CD4-positive, alpha-beta T cell treated with Interleukin-15 for 4 hours (primary cell): Measurements from ENCODE around the gene NLN.
A peak's percentile ranks its signal among the peaks of the same experiment; 100 is the strongest.
"Not testable (repeated sequence)": the region's sequence is repeated elsewhere in the genome, so short reads cannot be mapped to it uniquely, and the experiment has no call there.

Experiments used
- DNase-seq: peaks from one replicate; pipeline ENCODE4 v3.0.0-alpha.2; 2020; ENCODE audit warnings: low spot score

Gene NLN

GRCh38 chr5:65721720-65722574, at the start of gene NLN, which contains the start of gene SGTB:
NLN (plus strand) TSS chr5:65722205; CDS start chr5:65722374, 169 bp downstream.
SGTB (minus strand) TSS chr5:65722109; CDS start chr5:65720807, 1,302 bp downstream.
- peak; percentile 82 for DNase-seq

- DNase-seq = no peak
Observed at GRCh38 chr5:65672796-65673195, 49.2 kb upstream of the NLN start.

- no peak for DNase-seq
Observed at GRCh38 chr5:65674749-65675148, 47.3 kb upstream of the NLN start.

GRCh38 chr5:65676056-65676455, 45.9 kb upstream of the NLN start:
- DNase-seq = not testable (repeated sequence)

- no peak for DNase-seq
Observed at GRCh38 chr5:65682148-65682547, 39.9 kb upstream of the NLN start.

GRCh38 chr5:65693121-65693520, 28.9 kb upstream of the NLN start:
- DNase-seq = no peak

- DNase-seq = no peak
Observed at GRCh38 chr5:65695162-65695755, 26.7 kb upstream of the NLN start.

GRCh38 chr5:65695896-65696295, 26.1 kb upstream of the NLN start:
- no peak for DNase-seq

- DNase-seq = no peak
Observed at GRCh38 chr5:65696892-65697291, 25.1 kb upstream of the NLN start.

GRCh38 chr5:65699338-65699737, 22.7 kb upstream of the NLN start:
- no peak for DNase-seq

- no peak for DNase-seq
Observed at GRCh38 chr5:65702036-65702435, 20.0 kb upstream of the NLN start.

- DNase-seq = no peak
Observed at GRCh38 chr5:65704621-65705239, 17.3 kb upstream of the NLN start.

- DNase-seq = no peak
Observed at GRCh38 chr5:65707663-65708062, 14.3 kb upstream of the NLN start.

- no peak for DNase-seq
Observed at GRCh38 chr5:65708145-65708544, 13.9 kb upstream of the NLN start.

- no peak for DNase-seq
Observed at GRCh38 chr5:65718576-65719310, 3.3 kb upstream of the NLN start.

- peak; percentile 12 for DNase-seq
Observed at GRCh38 chr5:65721050-65721719, 820 bp upstream of the NLN start.

- DNase-seq = no peak
Observed at GRCh38 chr5:65722575-65723403, 784 bp downstream of the NLN start.

- no peak for DNase-seq
Observed at GRCh38 chr5:65727491-65728156, 5.6 kb downstream of the NLN start.

GRCh38 chr5:65728218-65728617, 6.2 kb downstream of the NLN start:
- DNase-seq = no peak

- DNase-seq = no peak
Observed at GRCh38 chr5:65730910-65731309, 8.9 kb downstream of the NLN start.
